CD4-positive, alpha-beta T cell (primary cell): ENCODE measurements around the gene AFF3. TPM values are rescaled to one million over a fixed set of nuclear protein-coding genes. Genes with fewer than 3 reads are reported as not detected.

ENCODE experiments used
- ATAC-seq: fragments of 200-7000 bp; cut with Tn5 transposase; one replicate; pipeline ENCODE4 v1.10.0; 2022; ENCODE audit warnings: mild to moderate bottlenecking; ENCODE audit not compliant: poor library complexity
- CTCF ChIA-PET: fragments of 350-600 bp; sonication (Branson Sonifier 250); formaldehyde crosslinking; loops from one replicate; lab custom pipeline; 2021; ENCODE audit warnings: antibody characterized with exemption, inconsistent platforms; lab: Charles Lee
- POLR2A ChIA-PET: fragments of 350-600 bp; sonication (Branson Sonifier 250); formaldehyde crosslinking; loops from one replicate; lab custom pipeline; 2021; ENCODE audit warnings: antibody characterized with exemption, inconsistent platforms; lab: Charles Lee
- DNase-seq, 14 experiments: peaks; one replicate each; pipeline ENCODE4 v3.0.0-alpha.2; 2013 to 2020; ENCODE audit warnings: mixed read lengths in 2 of 14
- H3K27ac ChIP-seq, 2 donors: one replicate each; pipeline versions ENCODE4 v1.5.1 to v1.7.0; 2013; ENCODE audit warnings: low read length in 2 of 2, low read depth in 1 of 2, mild to moderate bottlenecking in 1 of 2
- H3K27me3 ChIP-seq, 2 experiments: 1 replicate in 1 of 2; 2 replicates in 1 of 2; pipeline versions ENCODE4 v1.6.1 to v1.7.0; 2013; ENCODE audit warnings: low read length in 2 of 2, control low read depth in 1 of 2, mild to moderate bottlenecking in 1 of 2, moderate library complexity in 1 of 2; ENCODE audit not compliant: insufficient read depth in 2 of 2, control insufficient read depth in 1 of 2
- H3K36me3 ChIP-seq: one replicate; pipeline ENCODE4 v1.6.1; 2013; ENCODE audit warnings: low read length, control low read depth; ENCODE audit not compliant: insufficient read depth
- H3K4me1 ChIP-seq: one replicate; pipeline ENCODE4 v1.6.1; 2013; ENCODE audit warnings: low read length, control low read depth; ENCODE audit not compliant: insufficient read depth
- H3K4me3 ChIP-seq: one replicate; pipeline ENCODE4 v1.5.1; 2013; ENCODE audit warnings: mild to moderate bottlenecking, low read length, moderate library complexity
- H3K9me3 ChIP-seq, 2 experiments: 1 replicate in 1 of 2; 2 replicates in 1 of 2; pipeline versions ENCODE4 v1.6.1 to v1.7.0; 2013; ENCODE audit warnings: low read length in 2 of 2, mild to moderate bottlenecking in 2 of 2, control low read depth in 1 of 2, moderate library complexity in 1 of 2; ENCODE audit not compliant: control insufficient read depth in 1 of 2, insufficient read depth in 1 of 2
- H3K27ac Mint-ChIP-seq: one replicate; pipeline ENCODE4 v1.8.0; 2020; ENCODE audit warnings: mixed read lengths
- H3K27me3 Mint-ChIP-seq: one replicate; pipeline ENCODE4 v1.8.0; 2021; ENCODE audit warnings: mixed read lengths
- H3K36me3 Mint-ChIP-seq: one replicate; pipeline ENCODE4 v1.8.0; 2021; ENCODE audit warnings: low read depth, mixed read lengths
- H3K4me1 Mint-ChIP-seq: one replicate; pipeline ENCODE4 v1.8.0; 2021; ENCODE audit warnings: low read depth, mixed read lengths
- H3K4me3 Mint-ChIP-seq: one replicate; pipeline ENCODE4 v1.8.0; 2020; ENCODE audit warnings: mild to moderate bottlenecking, mixed read lengths
- H3K9me3 Mint-ChIP-seq: one replicate; pipeline ENCODE4 v1.8.0; 2020; ENCODE audit warnings: mixed read lengths
- intact Hi-C, 2 experiments: fragments of 100-400 bp; cut with DNase I in 1 of 2; cut with micrococcal nuclease in 1 of 2; formaldehyde crosslinking; loops; one replicate each; pipeline versions ENCODE4 v1.15.1 to v1.9.0; 2023 to 2025; cut with DNase I, micrococcal nuclease
- total RNA-seq, 174 experiments: library from RNA in 2 of 174; stranded (reverse) in 2 of 174; gene quantifications; one replicate each; pipeline ENCODE4 v1.2.3 and lab custom pipeline; 2021 to 2026
- TF ChIP-seq, protein P1 (sequence below): fragments of 200-600 bp; IDR thresholded peaks from one replicate; pipeline ENCODE4 v1.8.0; 2022; ENCODE audit warnings: antibody characterized with exemption, mild to moderate bottlenecking

AFF3 gene
- total RNA-seq, 2 experiments from 2014 or later: 15.4 to 15.7 TPM

DNA sequence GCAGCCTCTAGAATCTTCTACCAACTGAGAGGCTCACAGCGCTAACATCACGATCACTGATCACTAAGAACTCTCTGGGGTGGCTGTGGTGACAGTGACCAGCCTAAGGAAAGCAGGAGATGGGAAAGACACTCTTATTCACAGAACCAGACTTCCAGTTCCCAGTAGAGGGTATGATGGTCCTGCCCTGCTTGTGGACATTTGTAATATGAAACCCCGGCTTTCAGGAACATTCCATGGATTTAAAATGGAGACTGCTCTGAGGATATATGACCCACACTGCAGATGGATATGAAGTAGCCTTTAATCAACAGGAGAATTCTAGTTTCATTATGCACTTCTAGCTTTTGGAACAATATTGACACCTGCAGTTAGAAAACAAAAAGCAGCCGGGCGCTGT is 131.8 kb downstream of the AFF3 start:
- Histone ChIP-seq H3K27ac (no peak overlapping the region), H3K4me3 (no peak overlapping the region), H3K27me3 (no peaks in the 10 kb centered on the region), H3K4me1 (no peaks in the 10 kb centered on the region), H3K36me3 (no peaks in the 10 kb centered on the region), H3K9me3 (no peaks in the 10 kb centered on the region)
- no peak overlapping the region for H3K4me3 Mint-ChIP-seq
- no peak for DNase-seq
- H3K36me3 Mint-ChIP-seq: peaks cover 25% of the 10 kb centered on the region
- CTCF ChIA-PET: no interaction called here
- no peaks in the 10 kb centered on the region for H3K9me3 Mint-ChIP-seq
- H3K27ac Mint-ChIP-seq: no peak overlapping the region
- POLR2A ChIA-PET: no interaction called here
- intact Hi-C loops: no loop called here
- H3K4me1 Mint-ChIP-seq: no peaks in the 10 kb centered on the region
- no peak for ATAC-seq
- H3K27me3 Mint-ChIP-seq: no peaks in the 10 kb centered on the region
- TF ChIP-seq, protein P1, sequence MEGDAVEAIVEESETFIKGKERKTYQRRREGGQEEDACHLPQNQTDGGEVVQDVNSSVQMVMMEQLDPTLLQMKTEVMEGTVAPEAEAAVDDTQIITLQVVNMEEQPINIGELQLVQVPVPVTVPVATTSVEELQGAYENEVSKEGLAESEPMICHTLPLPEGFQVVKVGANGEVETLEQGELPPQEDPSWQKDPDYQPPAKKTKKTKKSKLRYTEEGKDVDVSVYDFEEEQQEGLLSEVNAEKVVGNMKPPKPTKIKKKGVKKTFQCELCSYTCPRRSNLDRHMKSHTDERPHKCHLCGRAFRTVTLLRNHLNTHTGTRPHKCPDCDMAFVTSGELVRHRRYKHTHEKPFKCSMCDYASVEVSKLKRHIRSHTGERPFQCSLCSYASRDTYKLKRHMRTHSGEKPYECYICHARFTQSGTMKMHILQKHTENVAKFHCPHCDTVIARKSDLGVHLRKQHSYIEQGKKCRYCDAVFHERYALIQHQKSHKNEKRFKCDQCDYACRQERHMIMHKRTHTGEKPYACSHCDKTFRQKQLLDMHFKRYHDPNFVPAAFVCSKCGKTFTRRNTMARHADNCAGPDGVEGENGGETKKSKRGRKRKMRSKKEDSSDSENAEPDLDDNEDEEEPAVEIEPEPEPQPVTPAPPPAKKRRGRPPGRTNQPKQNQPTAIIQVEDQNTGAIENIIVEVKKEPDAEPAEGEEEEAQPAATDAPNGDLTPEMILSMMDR: no peak

DNA sequence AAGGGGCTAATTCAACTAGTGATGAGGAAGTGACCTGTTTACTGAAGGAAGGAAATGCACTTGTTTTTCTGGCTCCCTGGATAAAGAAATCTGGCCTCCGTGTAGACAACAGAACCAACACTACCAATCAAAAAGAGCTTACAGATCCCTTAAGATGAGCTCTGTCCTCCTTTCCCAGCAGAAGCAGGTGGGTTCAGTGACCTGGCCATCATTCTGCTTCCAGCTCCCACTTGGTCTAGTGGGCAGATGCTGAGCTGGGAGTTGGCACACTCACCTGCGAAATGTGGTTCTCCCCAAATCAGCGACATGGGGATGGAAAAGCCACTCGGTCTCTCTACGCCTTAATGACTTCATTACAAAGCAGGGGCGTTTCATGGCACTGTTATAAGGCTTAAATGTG is 132.6 kb downstream of the AFF3 start:
- ChIA-PET POLR2A (no interaction called here), CTCF (no interaction called here)
- Histone ChIP-seq H3K27me3 (no peaks in the 10 kb centered on the region), H3K4me1 (no peaks in the 10 kb centered on the region), H3K4me3 (no peak overlapping the region), H3K9me3 (no peaks in the 10 kb centered on the region), H3K36me3 (no peaks in the 10 kb centered on the region), H3K27ac (no peak overlapping the region)
- Mint-ChIP-seq H3K27me3 (no peaks in the 10 kb centered on the region), H3K4me1 (no peaks in the 10 kb centered on the region), H3K9me3 (no peaks in the 10 kb centered on the region), H3K4me3 (no peak overlapping the region), H3K27ac (no peak overlapping the region), H3K36me3 (peaks cover 26% of the 10 kb centered on the region)
- TF ChIP-seq, protein P1: no peak
- ATAC-seq (no peak), DNase-seq (no peak)
- intact Hi-C loops: no loop called here

DNA sequence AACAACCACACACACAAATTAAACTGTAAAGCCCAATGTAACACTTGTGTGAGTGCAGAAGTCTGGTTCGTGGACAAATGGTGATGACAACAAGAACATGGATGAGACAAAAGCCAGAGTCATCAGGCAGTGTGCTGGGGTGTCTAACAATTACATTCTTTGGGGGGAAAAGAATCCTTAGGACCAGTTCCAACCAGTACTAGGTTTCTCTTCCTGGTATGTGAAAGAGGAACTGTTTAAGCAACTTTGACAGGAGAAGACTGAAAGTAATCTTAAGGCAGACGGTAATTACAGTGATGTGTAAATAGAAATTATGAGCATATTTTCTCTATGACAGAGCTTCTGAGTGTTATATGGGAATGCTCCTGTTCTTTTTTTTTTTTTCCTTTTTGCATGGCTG is 133.4 kb downstream of the AFF3 start:
- H3K27ac Mint-ChIP-seq: no peak overlapping the region
- H3K27me3 ChIP-seq: no peaks in the 10 kb centered on the region
- intact Hi-C loops: no loop called here
- DNase-seq: no peak
- H3K27ac ChIP-seq: no peak overlapping the region
- H3K27me3 Mint-ChIP-seq: no peaks in the 10 kb centered on the region
- H3K4me1 Mint-ChIP-seq: no peaks in the 10 kb centered on the region
- no peaks in the 10 kb centered on the region for H3K36me3 ChIP-seq
- ATAC-seq: no peak
- H3K9me3 ChIP-seq: no peaks in the 10 kb centered on the region
- no peaks in the 10 kb centered on the region for H3K4me1 ChIP-seq
- H3K4me3 ChIP-seq: no peak overlapping the region
- no peak overlapping the region for H3K4me3 Mint-ChIP-seq
- CTCF ChIA-PET: no interaction called here
- no peaks in the 10 kb centered on the region for H3K9me3 Mint-ChIP-seq
- POLR2A ChIA-PET: no interaction called here
- TF ChIP-seq, protein P1: no peak
- peaks cover 29% of the 10 kb centered on the region for H3K36me3 Mint-ChIP-seq
